ENCODE data around the gene HOXC11.

HOXC11 gene

DNA sequence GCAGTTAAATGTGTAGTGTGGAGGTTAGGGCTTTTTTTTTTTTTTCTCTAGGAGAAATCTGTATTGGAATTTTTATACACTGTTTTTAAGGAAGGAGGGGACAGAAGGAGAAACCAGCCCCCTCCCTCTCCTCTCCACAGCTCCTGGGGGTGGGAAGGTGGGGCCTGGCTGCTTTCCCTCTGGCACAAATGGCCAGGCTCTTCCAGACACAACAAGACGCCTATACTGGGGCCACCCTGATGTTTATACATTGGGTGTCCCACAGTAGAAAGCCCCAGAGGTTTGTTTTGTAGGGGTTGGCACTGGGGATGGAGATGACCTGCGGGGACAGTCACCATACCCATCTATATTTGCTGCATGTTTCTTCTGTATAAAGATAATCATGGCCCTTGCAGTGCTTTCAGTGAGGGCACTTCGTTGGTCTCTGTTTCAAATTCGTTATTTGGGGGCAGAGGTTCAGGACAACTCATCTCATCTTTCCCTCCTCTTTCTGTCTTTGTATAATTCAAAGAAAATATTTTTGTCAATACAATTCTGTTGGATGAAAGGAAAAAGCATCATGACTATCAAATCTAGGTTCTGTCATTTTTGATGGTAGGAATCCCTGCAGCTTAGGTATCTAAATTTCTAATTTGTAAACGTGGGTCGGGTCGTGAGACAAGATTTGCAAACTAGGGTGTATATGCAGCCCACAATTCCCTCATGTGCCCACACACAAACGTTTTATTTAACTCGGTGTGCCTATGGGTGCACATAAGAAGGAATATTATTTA, 4.1 kb downstream of the HOXC11 start:
- TF ChIP-seq ZFX (IDR thresholded peaks at IDR 0.05; ENCODE audit: borderline replicate concordance), result no peak
- TF ChIP-seq, protein P1, sequence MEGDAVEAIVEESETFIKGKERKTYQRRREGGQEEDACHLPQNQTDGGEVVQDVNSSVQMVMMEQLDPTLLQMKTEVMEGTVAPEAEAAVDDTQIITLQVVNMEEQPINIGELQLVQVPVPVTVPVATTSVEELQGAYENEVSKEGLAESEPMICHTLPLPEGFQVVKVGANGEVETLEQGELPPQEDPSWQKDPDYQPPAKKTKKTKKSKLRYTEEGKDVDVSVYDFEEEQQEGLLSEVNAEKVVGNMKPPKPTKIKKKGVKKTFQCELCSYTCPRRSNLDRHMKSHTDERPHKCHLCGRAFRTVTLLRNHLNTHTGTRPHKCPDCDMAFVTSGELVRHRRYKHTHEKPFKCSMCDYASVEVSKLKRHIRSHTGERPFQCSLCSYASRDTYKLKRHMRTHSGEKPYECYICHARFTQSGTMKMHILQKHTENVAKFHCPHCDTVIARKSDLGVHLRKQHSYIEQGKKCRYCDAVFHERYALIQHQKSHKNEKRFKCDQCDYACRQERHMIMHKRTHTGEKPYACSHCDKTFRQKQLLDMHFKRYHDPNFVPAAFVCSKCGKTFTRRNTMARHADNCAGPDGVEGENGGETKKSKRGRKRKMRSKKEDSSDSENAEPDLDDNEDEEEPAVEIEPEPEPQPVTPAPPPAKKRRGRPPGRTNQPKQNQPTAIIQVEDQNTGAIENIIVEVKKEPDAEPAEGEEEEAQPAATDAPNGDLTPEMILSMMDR (IDR thresholded peaks at IDR 0.05), result no peak
- H3K27ac ChIP-seq, result peak overlapping the region; percentile 91

DNA sequence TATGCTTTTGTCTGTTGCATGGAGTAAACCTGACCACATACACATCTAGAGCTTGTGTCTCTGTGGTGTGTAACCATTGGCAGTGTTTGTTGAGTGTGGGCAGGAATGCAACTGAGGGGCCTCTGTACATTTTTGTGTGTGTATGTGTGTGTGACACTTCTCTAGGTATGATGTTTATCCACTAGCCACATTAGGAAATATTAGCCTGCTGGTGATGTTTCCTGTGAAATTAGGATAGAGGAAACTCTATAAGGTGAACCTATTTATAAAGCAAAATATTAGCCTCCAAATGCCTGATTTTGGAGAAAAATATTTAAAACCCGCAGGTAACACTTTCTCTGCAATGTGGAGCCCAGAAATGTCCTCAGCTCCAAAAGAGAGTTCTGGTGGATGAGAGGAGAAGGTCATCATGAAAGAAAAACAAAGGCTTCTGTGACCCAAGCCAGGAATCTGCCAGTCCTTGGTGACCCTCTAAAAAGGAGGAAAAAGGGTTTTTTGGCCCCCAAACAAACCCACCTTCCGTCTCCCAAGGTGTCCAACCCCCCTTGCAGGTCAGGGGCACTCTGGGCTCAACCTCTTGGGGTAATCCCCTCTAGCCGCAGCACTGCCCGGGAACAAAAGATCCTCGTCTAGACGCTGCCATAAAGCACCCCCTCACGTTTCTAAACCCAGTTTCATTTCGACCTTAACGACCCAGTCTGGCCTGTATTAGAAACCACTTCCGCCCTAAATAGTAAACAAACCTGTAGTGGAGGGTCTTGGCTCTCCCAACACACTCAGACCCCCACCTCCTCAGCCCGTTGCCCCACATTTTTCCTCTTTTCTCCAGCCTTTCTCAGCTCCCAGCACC, 4.9 kb downstream of the HOXC11 start:
- TF ChIP-seq ZFX (IDR thresholded peaks at IDR 0.05; ENCODE audit: borderline replicate concordance), result no peak
- TF ChIP-seq, protein P1 (IDR thresholded peaks at IDR 0.05), result no peak

DNA sequence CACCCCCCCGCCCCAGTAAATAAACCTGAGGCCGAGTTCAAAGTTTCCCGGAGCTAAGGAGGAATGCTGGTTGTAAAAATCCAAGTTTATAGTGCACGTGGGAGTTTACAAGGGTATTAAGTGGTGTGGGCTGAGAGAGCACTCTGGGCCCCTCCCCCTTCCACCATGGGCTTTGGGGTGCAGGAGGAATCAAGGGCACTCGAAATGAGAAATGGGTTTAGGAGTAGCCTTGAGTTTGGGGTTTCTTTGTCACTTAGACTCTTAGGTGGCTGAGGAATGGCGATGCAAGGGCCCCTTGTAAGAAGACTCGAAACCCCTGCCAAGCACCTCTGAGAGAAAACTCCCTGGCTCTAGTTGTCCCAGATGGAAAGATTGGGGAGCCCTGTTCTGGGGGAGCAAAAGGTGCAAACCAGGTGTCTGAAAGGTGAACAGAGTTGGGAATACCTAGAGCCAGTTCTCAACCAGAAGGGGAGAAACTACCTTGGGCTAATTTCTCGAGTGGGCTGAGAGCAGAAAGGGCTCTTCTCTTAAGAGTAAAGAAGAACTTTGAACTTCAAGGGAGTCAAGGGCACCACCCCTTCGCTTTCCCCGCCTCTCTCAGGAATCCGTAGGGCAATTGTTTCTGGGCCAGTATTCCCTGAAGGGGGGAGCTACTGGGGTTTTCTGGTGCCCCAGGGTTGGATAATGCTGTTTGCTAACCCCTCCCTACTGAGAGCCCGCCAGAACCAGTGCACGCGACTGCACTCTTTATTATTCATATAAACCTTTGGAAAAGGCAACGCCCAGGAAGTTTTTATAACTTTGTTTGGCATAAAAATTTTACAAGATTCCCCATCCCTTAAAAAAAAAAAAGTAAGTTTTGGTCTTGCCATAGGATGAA, 5.8 kb downstream of the HOXC11 start:
- H3K27ac ChIP-seq, result peak overlapping the region; percentile 91
- TF ChIP-seq, protein P1 (IDR thresholded peaks at IDR 0.05), result no peak
- no peak for TF ChIP-seq ZFX (IDR thresholded peaks at IDR 0.05; ENCODE audit: borderline replicate concordance)

More for the DNA sequence above, 4.9 kb downstream of the HOXC11 start:
- H3K27ac ChIP-seq, result peak overlapping the region; percentile 91

DNA sequence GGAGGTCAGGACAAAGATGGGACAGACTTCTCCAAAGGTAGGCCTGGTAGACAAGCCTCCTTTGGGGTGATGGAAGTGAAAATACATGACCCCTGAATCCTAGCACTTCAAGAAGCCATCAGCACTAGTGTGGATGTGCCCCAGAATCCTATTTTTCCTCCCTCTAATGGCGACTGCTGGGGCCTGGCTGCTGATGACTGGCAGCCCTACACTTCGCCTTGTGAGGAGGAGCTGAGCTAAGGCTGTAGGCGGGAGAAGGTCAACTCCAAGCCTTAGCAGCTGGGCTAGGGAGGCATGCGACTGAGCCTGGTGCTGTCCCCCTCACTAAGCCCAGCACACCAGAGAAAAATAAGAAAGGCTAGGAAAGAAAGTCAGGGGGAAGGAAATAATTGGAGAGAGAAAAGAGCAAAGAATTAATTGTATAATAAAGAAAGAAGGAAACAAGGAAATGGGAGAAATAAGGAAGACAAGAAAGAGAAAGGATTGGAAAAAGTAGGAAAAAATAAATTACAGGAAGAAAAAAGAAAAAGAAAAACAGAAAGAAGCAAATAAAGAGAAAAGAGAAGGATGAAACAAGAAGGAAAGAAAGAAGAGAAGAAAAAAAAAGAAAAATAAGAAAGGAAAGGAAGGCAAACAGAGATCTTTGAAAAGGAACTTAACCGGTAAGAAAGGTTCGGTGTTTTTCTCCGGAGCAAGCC, 7.3 kb downstream of the HOXC11 start:
- TF ChIP-seq ZFX (IDR thresholded peaks at IDR 0.05; ENCODE audit: borderline replicate concordance), result no peak
- TF ChIP-seq, protein P1 (IDR thresholded peaks at IDR 0.05), result no peak
- peak overlapping the region; percentile 91 for H3K27ac ChIP-seq

DNA sequence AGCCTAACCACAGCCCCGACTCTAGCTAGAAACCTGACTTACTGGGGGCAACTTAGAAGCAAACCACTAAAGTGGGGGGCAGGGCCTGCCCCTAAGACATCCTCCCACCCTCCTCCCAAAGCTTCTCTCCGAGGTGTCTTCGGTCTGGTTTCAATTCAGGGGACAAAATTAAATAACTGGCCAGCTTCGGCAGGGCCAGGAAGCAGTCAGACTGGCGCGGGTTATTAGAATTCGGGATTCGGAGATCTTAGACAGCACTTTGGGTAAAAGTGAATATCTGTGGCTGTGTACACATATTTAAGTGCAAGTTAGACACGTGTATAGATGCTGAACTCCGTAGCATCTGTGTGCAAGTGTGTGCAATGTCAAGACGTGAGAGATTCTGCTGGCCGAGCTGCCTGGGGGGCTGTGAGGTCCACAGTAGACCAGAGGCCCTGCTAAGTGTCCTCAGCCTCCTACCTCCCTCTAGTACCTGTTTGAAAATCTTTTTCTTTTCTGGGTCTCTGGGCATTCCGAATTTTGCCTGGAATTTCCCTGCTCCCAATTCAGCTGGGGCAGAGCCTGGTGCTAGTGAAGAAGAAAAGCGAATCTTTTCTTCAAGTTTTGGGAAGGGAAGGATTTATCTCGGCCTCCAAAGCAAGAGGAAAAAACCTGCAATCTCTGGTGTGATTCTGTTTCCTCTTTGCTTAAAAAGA, 8.0 kb downstream of the HOXC11 start:
- no peak for TF ChIP-seq ZFX (IDR thresholded peaks at IDR 0.05; ENCODE audit: borderline replicate concordance)
- TF ChIP-seq, protein P1 (IDR thresholded peaks at IDR 0.05), result no peak
- H3K27ac ChIP-seq, result peak overlapping the region; percentile 91
